H1 (cell line): ENCODE results near the gene NBEA. TPM values are rescaled to one million over a fixed set of nuclear protein-coding genes. Genes with fewer than 3 reads are reported as not detected.

ENCODE experiments used
- USF2 ChIP-seq: IDR thresholded peaks from 2 replicates; pipeline ENCODE4 v1.6.1; 2011; ENCODE audit warnings: low read length, improper control_type of control experiment
- ZNF274 ChIP-seq: IDR thresholded peaks from 2 replicates; pipeline ENCODE4 v1.7.0; 2012; ENCODE audit warnings: low read length, borderline replicate concordance; ENCODE audit errors: extremely low read depth
- polyA plus RNA-seq, 7 experiments: library from polyadenylated mRNA; depleted of rRNA in 3 of 7; stranded (reverse) in 5 of 7; unstranded in 2 of 7; fragments of >200 nt in 5 of 7; fragments of 200-250 nt in 2 of 7; gene quantifications; 1 replicate in 5 of 7; 2 replicates in 1 of 7; 4 replicates in 1 of 7; pipeline versions ENCODE4 v1.2.1 to v1.2.3, GENCODE V29; 2011 to 2013; ENCODE audit warnings: missing spikeins in 2 of 7, mixed read lengths in 2 of 7
- total RNA-seq: library from RNA; stranded (reverse); fragmentation: NEBNext Ultra II Directional; extraction: Animal tissue kit (Norgen Biotek cat#: 25700); gene quantifications from 2 replicates; pipeline ENCODE4 v1.2.1, GENCODE V29; 2021

The NBEA gene
- total and polyA plus RNA-seq, 2 of the 8 experiments (the other 6 are each of a cell fraction or from before 2014, with no cell fraction given): 14.2 to 21.5 TPM

- TF ChIP-seq USF2 (no peak), ZNF274 (no peak)
Observed at GRCh38 chr13:35524171-35524570, 582.1 kb downstream of the NBEA start (continued).
